HG03039 (cell line): ENCODE data around the gene TSPAN32.

ENCODE experiments used
- ATAC-seq: cut with Tn5 transposase; IDR thresholded peaks from one replicate; pipeline ENCODE4 v1.9.1; 2021; ENCODE audit warnings: mild to moderate bottlenecking, moderate library complexity; ENCODE audit not compliant: unreplicated experiment

The TSPAN32 gene

GRCh38 chr11:2266586-2267305 lies 35.1 kb upstream of the TSPAN32 start:
- no peak for ATAC-seq

GRCh38 chr11:2267306-2267850 lies 34.4 kb upstream of the TSPAN32 start:
- ATAC-seq, result no peak

GRCh38 chr11:2267851-2268728 lies 33.7 kb upstream of the TSPAN32 start:
- no peak for ATAC-seq

GRCh38 chr11:2268729-2269600 lies 32.8 kb upstream of the TSPAN32 start:
- ATAC-seq, result no peak

GRCh38 chr11:2269601-2270321 lies 32.1 kb upstream of the TSPAN32 start:
- ATAC-seq, result no peak

- no peak for ATAC-seq
These were observed 31.3 kb upstream of the TSPAN32 start, which contains the start of gene ASCL2 for GRCh38 chr11:2270322-2271076. Gene ASCL2 (minus strand): TSS chr11:2270588. CDS start chr11:2270332, 256 bp downstream.

GRCh38 chr11:2271077-2271326 lies 30.8 kb upstream of the TSPAN32 start:
- no peak for ATAC-seq

- no peak for ATAC-seq
These were observed 30.2 kb upstream of the TSPAN32 start for GRCh38 chr11:2271327-2272227.

GRCh38 chr11:2272228-2272945 lies 29.4 kb upstream of the TSPAN32 start:
- no peak for ATAC-seq

GRCh38 chr11:2272946-2273280 lies 28.9 kb upstream of the TSPAN32 start:
- no peak for ATAC-seq

- no peak for ATAC-seq
These were observed 28.5 kb upstream of the TSPAN32 start for GRCh38 chr11:2273311-2273710.

GRCh38 chr11:2273771-2274170 lies 28.0 kb upstream of the TSPAN32 start:
- ATAC-seq, result no peak

- no peak for ATAC-seq
These were observed 26.2 kb upstream of the TSPAN32 start for GRCh38 chr11:2275334-2276279.

- no peak for ATAC-seq
These were observed 25.4 kb upstream of the TSPAN32 start for GRCh38 chr11:2276280-2277007.

GRCh38 chr11:2277008-2277346 lies 24.8 kb upstream of the TSPAN32 start:
- no peak for ATAC-seq

- no peak for ATAC-seq
These were observed 23.8 kb upstream of the TSPAN32 start for GRCh38 chr11:2277933-2278523.
